KMS-11 (cell line): Measurements from ENCODE around the gene ARFIP2.
"Not testable (repeated sequence)": the region's sequence is repeated elsewhere in the genome, so short reads cannot be mapped to it uniquely, and the experiment has no call there.

Source experiments
- H2AFZ ChIP-seq: fragments of 200-600 bp; sonication (generic); 2 replicates; pipeline ENCODE4 v1.6.1; 2016; ENCODE audit warnings: antibody characterized with exemption, mixed run types, low read depth
- H3K27ac ChIP-seq: fragments of 200-600 bp; sonication (generic); 2 replicates; pipeline ENCODE4 v1.6.1; 2016; ENCODE audit warnings: mild to moderate bottlenecking, mixed run types
- H3K27me3 ChIP-seq: fragments of 200-600 bp; sonication (generic); 2 replicates; pipeline ENCODE4 v1.6.1; 2017; ENCODE audit warnings: mild to moderate bottlenecking, low read depth, mixed run types, moderate library complexity; ENCODE audit not compliant: insufficient read depth
- H3K36me3 ChIP-seq: fragments of 200-600 bp; sonication (generic); 2 replicates; pipeline ENCODE4 v1.6.1; 2017; ENCODE audit warnings: mild to moderate bottlenecking, mixed run types; ENCODE audit not compliant: insufficient read depth
- H3K4me1 ChIP-seq: fragments of 200-600 bp; sonication (generic); 2 replicates; pipeline ENCODE4 v1.6.1; 2016; ENCODE audit warnings: mild to moderate bottlenecking, low read depth, mixed run types; ENCODE audit not compliant: poor library complexity, severe bottlenecking
- H3K4me2 ChIP-seq: fragments of 200-600 bp; sonication (generic); 2 replicates; pipeline ENCODE4 v1.7.0; 2016; ENCODE audit warnings: mild to moderate bottlenecking, mixed run types
- H3K4me3 ChIP-seq: fragments of 200-600 bp; sonication (generic); IDR thresholded peaks from 2 replicates; pipeline ENCODE4 v1.6.1; 2017; ENCODE audit warnings: low read depth, low read length, mixed read lengths; ENCODE audit not compliant: insufficient read depth
- H3K79me2 ChIP-seq: fragments of 200-600 bp; sonication (generic); 2 replicates; pipeline ENCODE4 v1.6.1; 2016; ENCODE audit warnings: low read depth, mixed run types; ENCODE audit not compliant: insufficient read depth
- H3K9ac ChIP-seq: fragments of 200-600 bp; sonication (generic); 2 replicates; pipeline ENCODE4 v1.6.1; 2016; ENCODE audit warnings: mild to moderate bottlenecking, mixed run types
- H4K20me1 ChIP-seq: fragments of 200-600 bp; sonication (generic); 2 replicates; pipeline ENCODE4 v1.6.1; 2016; ENCODE audit warnings: mild to moderate bottlenecking, mixed run types; ENCODE audit not compliant: insufficient read depth
- CTCF ChIP-seq: fragments of 200-600 bp; sonication (generic); conservative IDR thresholded peaks from 2 replicates; pipeline ENCODE4 v1.6.1; 2017; ENCODE audit warnings: low read depth, mild to moderate bottlenecking, antibody characterized with exemption, low read length, moderate library complexity, mixed read lengths

ARFIP2 gene

GRCh38 chr11:6523253-6523652 is 42.1 kb upstream of the ARFIP2 start:
- H4K20me1 ChIP-seq = no peaks in the 10 kb centered on the region
- no peaks in the 10 kb centered on the region for H3K79me2 ChIP-seq
- H3K9ac ChIP-seq = no peak overlapping the region
- no peak overlapping the region for H3K27ac ChIP-seq
- no peaks in the 10 kb centered on the region for H3K36me3 ChIP-seq
- H3K4me1 ChIP-seq = peaks cover 15% of the 10 kb centered on the region
- H3K4me3 ChIP-seq = no peak overlapping the region
- no peak overlapping the region for H2AFZ ChIP-seq
- TF ChIP-seq CTCF = no peak
- peaks cover 28% of the 10 kb centered on the region; the same call in 1 of the 2 replicates for H3K27me3 ChIP-seq
- H3K4me2 ChIP-seq = no peak overlapping the region

GRCh38 chr11:6521946-6522345 is 40.8 kb upstream of the ARFIP2 start:
- not testable (repeated sequence) for H3K4me3 ChIP-seq, H3K4me2 ChIP-seq, H3K79me2 ChIP-seq, H3K9ac ChIP-seq, H3K36me3 ChIP-seq, H4K20me1 ChIP-seq, H3K27ac ChIP-seq, H2AFZ ChIP-seq
- peaks cover 13% of the 10 kb centered on the region for H3K4me1 ChIP-seq
- peaks cover 19% of the 10 kb centered on the region; the same call in 1 of the 2 replicates for H3K27me3 ChIP-seq

GRCh38 chr11:6520265-6520664 is 39.1 kb upstream of the ARFIP2 start:
- H3K27ac ChIP-seq = no peak overlapping the region
- H2AFZ ChIP-seq = no peak overlapping the region
- no peaks in the 10 kb centered on the region for H3K4me1 ChIP-seq
- peaks cover 14% of the 10 kb centered on the region; the same call in 1 of the 2 replicates for H3K27me3 ChIP-seq
- H3K4me3 ChIP-seq = no peak overlapping the region
- no peaks in the 10 kb centered on the region for H3K79me2 ChIP-seq
- no peak for TF ChIP-seq CTCF
- no peak overlapping the region for H3K4me2 ChIP-seq
- H3K36me3 ChIP-seq = no peaks in the 10 kb centered on the region
- no peaks in the 10 kb centered on the region for H4K20me1 ChIP-seq
- no peak overlapping the region for H3K9ac ChIP-seq

GRCh38 chr11:6516865-6517264 is 35.7 kb upstream of the ARFIP2 start:
- TF ChIP-seq CTCF = no peak
- no peaks in the 10 kb centered on the region for H3K4me1 ChIP-seq
- no peak overlapping the region for H3K27ac ChIP-seq
- no peaks in the 10 kb centered on the region for H4K20me1 ChIP-seq
- H3K9ac ChIP-seq = no peak overlapping the region
- H3K27me3 ChIP-seq = no peaks in the 10 kb centered on the region
- H3K4me2 ChIP-seq = no peak overlapping the region
- no peak overlapping the region for H3K4me3 ChIP-seq
- H3K79me2 ChIP-seq = no peaks in the 10 kb centered on the region
- no peak overlapping the region for H2AFZ ChIP-seq
- no peaks in the 10 kb centered on the region for H3K36me3 ChIP-seq

GRCh38 chr11:6505577-6506240 is 24.6 kb upstream of the ARFIP2 start:
- no peaks in the 10 kb centered on the region for H3K36me3 ChIP-seq
- H3K79me2 ChIP-seq = no peaks in the 10 kb centered on the region
- H3K9ac ChIP-seq = no peak overlapping the region
- H3K4me1 ChIP-seq = no peaks in the 10 kb centered on the region
- no peak overlapping the region for H2AFZ ChIP-seq
- no peaks in the 10 kb centered on the region for H4K20me1 ChIP-seq
- H3K27ac ChIP-seq = no peak overlapping the region
- H3K4me3 ChIP-seq = no peak overlapping the region
- peak; percentile 80 for TF ChIP-seq CTCF
- no peak overlapping the region for H3K4me2 ChIP-seq
- no peaks in the 10 kb centered on the region for H3K27me3 ChIP-seq
